ENCODE results near the gene GP9.

GRCh38 chr3:129063841-129064482, 3.4 kb downstream of the GP9 start:
- TF ChIP-seq CTCF (IDR thresholded peaks at IDR 0.05) (no peak), POLR2A (IDR thresholded peaks at IDR 0.05) (no peak), POLR2AphosphoS5 (IDR thresholded peaks at IDR 0.05) (no peak), EP300 (IDR thresholded peaks at IDR 0.05) (no peak)
